PFSK-1 (cell line): ENCODE results near the gene SPEM2.

Experiments
- FOXP2 ChIP-seq: optimal IDR thresholded peaks from 2 replicates; pipeline ENCODE3; 2011; ENCODE audit warnings: borderline replicate concordance, control low read depth, inconsistent platforms; ENCODE audit not compliant: insufficient read depth; ENCODE audit errors: extremely low read length, extremely low read depth
- POLR2AphosphoS5 ChIP-seq: IDR thresholded peaks from 2 replicates; pipeline ENCODE4 v1.6.1; 2012; ENCODE audit warnings: low read depth, mild to moderate bottlenecking, control low read depth, low read length, moderate library complexity
- SIN3A ChIP-seq: IDR thresholded peaks from 2 replicates; pipeline ENCODE4 v1.6.1; 2012; ENCODE audit warnings: mild to moderate bottlenecking, low read length, moderate library complexity, borderline replicate concordance; ENCODE audit not compliant: insufficient read depth
- TAF1 ChIP-seq: IDR thresholded peaks from 2 replicates; pipeline ENCODE4 v1.6.1; 2012; ENCODE audit warnings: low read length, control low read depth, borderline replicate concordance; ENCODE audit not compliant: insufficient read depth
- TF ChIP-seq, protein P1 (sequence below), 2 experiments: IDR thresholded peaks; 2 replicates each; pipeline versions ENCODE4 v1.6.1 to v1.8.0; 2011 to 2012; ENCODE audit warnings: low read depth in 2 of 2, low read length in 2 of 2, control low read depth in 1 of 2, inconsistent platforms in 1 of 2, mild to moderate bottlenecking in 1 of 2, moderate library complexity in 1 of 2; ENCODE audit not compliant: insufficient read depth in 1 of 2

The SPEM2 gene

GRCh38 chr17:7439462-7440112, 14.2 kb downstream of the SPEM2 start, which contains the start of gene FGF11:
FGF11 (plus strand) TSS chr17:7439512; CDS start chr17:7439621, 109 bp downstream.
- no peak for TF ChIP-seq SIN3A
- no peak for TF ChIP-seq FOXP2
- TF ChIP-seq POLR2AphosphoS5: no peak
- no peak for TF ChIP-seq TAF1
- TF ChIP-seq, protein P1, sequence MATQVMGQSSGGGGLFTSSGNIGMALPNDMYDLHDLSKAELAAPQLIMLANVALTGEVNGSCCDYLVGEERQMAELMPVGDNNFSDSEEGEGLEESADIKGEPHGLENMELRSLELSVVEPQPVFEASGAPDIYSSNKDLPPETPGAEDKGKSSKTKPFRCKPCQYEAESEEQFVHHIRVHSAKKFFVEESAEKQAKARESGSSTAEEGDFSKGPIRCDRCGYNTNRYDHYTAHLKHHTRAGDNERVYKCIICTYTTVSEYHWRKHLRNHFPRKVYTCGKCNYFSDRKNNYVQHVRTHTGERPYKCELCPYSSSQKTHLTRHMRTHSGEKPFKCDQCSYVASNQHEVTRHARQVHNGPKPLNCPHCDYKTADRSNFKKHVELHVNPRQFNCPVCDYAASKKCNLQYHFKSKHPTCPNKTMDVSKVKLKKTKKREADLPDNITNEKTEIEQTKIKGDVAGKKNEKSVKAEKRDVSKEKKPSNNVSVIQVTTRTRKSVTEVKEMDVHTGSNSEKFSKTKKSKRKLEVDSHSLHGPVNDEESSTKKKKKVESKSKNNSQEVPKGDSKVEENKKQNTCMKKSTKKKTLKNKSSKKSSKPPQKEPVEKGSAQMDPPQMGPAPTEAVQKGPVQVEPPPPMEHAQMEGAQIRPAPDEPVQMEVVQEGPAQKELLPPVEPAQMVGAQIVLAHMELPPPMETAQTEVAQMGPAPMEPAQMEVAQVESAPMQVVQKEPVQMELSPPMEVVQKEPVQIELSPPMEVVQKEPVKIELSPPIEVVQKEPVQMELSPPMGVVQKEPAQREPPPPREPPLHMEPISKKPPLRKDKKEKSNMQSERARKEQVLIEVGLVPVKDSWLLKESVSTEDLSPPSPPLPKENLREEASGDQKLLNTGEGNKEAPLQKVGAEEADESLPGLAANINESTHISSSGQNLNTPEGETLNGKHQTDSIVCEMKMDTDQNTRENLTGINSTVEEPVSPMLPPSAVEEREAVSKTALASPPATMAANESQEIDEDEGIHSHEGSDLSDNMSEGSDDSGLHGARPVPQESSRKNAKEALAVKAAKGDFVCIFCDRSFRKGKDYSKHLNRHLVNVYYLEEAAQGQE (IDR thresholded peaks at IDR 0.05; ENCODE audit: insufficient read depth in 1 of 2, low read depth in 2 of 2, low read length in 2 of 2): peak; percentile 27 to 45; a peak in 1 of 4 replicates

DNA sequence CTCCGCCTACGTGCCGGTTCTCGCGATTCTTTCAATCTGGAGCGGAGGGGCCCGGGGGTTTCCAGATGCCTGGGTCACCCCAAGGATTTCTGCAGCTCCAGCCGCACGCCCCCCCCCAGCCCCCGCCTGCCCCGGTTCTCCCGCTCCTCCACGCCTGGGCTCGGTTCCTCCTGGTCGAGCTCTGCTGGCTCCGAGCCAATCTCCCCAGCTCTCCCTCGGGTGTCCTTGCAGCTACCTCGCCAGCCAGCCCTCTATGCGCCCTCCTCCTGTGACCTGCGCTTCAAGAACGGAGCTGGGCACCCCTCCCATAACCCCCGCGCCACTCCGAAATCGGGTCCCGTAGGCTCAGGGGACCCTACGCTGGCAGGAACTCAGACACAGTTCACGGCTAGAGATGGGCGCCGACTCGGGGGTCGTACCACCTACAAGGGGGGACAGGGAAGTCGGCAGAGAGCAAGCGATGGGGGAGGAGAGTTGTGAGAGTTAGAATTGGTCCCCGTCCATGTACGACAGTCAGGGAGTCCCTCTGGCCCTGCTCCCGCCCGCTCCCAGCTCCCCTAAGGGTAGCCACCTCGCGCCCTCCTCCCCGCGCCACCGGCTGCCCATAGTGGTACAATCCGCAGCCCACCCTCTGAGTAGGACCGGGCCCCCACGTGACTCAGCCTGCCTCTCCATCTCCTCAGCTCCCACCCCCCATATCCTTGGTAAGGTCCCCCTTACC, 14.9 kb downstream of the SPEM2 start:
- peak; percentile 16 for TF ChIP-seq FOXP2
- TF ChIP-seq, protein P1 (IDR thresholded peaks at IDR 0.05; ENCODE audit: insufficient read depth in 1 of 2, low read depth in 2 of 2, low read length in 2 of 2): no peak

GRCh38 chr17:7440834-7441195, 15.4 kb downstream of the SPEM2 start:
- TF ChIP-seq POLR2AphosphoS5 (no peak), FOXP2 (no peak), TAF1 (no peak), SIN3A (no peak)
- TF ChIP-seq, protein P1 (IDR thresholded peaks at IDR 0.05; ENCODE audit: insufficient read depth in 1 of 2, low read depth in 2 of 2, low read length in 2 of 2): no peak

GRCh38 chr17:7441266-7441665, 15.8 kb downstream of the SPEM2 start:
- TF ChIP-seq POLR2AphosphoS5 (no peak), TAF1 (no peak), FOXP2 (no peak), SIN3A (no peak)
- TF ChIP-seq, protein P1 (IDR thresholded peaks at IDR 0.05; ENCODE audit: insufficient read depth in 1 of 2, low read depth in 2 of 2, low read length in 2 of 2): no peak
